CMK (cell line): ENCODE measurements around the gene KDELR3.

Source experiments
- DNase-seq: peaks from one replicate; pipeline ENCODE4 v3.0.0-alpha.2; 2010; ENCODE audit warnings: low read depth

Gene KDELR3

DNA sequence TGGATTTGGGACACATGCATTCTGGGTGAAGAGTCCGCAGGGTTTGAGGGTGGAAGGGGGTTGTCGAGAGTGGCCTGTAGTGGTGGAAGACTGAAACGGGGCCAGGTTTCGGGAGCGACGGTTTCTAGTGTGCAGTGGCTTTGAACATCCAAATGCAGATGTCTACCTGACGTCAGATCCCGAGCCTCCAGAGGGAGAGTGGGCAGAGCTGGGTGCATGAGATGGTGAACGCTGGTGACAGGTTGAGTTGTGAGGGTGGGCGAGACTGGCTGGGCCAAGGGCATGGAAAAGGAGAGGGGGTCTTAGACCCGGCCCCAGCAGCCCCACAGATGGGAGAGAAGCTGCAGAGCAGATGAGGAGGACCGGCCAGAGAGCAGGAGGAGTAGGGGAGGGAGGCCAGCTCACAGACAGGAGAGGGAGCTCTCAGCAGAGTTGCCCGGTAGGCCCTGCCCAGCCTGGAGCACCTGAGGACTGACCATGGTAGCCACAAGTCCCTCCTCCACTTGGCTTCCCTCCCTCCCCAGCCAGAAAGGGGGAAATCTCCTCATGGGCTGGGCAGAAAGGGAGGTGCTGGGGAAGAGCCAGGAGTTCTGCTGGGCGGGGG, 27.0 kb upstream of the KDELR3 start:
- no peak for DNase-seq

- no peak for DNase-seq
Measured at GRCh38 chr22:38441620-38442287, 26.1 kb upstream of the KDELR3 start.

DNA sequence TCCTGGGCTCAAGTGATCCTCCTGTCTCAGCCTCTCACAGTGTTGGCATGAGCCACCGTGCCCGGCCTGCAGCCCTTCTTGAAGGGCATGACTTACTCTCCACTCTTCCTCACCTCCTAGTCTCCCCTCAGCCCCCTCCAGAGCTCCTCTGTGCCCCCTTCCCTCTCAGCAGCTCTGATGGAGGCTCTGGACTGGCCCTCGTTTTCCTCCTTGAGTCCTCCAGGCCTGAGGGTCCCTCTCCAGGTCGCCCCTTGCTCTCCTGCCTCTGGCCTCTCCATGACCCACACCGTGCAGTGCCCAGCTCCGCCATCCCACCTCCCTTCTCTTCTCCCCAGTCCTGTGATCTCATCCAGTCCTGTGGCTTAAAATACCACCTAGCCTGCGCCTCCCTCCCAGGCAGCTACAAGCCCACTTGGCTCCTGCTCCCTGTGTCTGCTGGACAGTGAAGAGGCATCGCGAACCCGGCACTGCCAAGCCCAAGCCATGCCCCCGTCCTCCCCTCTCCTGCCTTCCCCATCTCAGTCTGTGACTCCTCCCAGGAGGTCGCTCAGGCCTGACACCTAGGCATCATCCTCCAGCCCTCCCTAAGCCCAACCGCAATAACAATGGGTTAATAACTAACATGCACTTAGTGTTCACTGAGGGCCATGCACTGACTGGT, 24.8 kb upstream of the KDELR3 start:
- no peak for DNase-seq

DNA sequence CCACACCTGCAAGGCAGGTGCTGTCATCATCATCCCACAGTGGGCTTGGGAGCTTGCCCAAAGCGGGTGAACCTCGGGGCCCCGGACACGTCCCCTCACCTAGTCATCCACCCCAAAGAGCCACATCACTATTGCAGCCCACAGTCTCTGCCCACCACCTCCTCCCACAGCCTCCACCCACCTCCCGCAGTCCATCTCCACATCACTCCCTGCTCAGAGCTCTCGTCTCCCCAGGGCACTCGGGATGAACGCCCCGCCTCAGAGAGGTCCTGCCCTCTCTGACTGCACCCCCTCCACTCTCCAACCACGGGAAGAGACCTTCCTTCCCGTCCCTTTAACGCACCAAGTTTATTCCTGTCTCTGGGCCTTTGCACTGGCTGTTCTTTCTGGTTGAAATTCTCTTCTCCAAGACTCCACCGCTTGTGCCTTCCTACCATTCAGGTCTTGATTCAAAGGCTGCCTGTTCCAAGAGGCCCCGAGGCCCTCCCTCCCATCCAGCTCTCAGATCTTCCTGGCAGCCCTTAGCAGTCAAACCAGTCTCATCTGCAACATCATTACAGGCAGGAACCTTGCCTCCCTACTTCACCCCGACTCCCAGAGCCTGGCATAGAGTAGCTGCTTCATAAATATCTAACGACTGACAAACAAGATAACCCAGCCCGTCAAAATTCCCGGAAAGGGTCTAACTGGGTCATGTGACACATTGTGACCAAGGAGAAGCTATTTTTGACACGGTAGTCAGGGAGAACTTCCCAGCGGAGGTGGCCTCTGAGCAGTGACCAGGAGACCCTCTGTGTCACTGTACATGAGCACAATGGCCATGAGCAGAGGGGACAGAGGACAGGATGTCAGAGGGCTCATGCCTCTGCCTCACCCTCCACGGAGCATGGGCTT, 24.0 kb upstream of the KDELR3 start:
- DNase-seq, result no peak

- DNase-seq, result no peak
Measured at GRCh38 chr22:38444783-38445182, 23.1 kb upstream of the KDELR3 start.

GRCh38 chr22:38446018-38446601, 21.8 kb upstream of the KDELR3 start:
- DNase-seq, result no peak

DNA sequence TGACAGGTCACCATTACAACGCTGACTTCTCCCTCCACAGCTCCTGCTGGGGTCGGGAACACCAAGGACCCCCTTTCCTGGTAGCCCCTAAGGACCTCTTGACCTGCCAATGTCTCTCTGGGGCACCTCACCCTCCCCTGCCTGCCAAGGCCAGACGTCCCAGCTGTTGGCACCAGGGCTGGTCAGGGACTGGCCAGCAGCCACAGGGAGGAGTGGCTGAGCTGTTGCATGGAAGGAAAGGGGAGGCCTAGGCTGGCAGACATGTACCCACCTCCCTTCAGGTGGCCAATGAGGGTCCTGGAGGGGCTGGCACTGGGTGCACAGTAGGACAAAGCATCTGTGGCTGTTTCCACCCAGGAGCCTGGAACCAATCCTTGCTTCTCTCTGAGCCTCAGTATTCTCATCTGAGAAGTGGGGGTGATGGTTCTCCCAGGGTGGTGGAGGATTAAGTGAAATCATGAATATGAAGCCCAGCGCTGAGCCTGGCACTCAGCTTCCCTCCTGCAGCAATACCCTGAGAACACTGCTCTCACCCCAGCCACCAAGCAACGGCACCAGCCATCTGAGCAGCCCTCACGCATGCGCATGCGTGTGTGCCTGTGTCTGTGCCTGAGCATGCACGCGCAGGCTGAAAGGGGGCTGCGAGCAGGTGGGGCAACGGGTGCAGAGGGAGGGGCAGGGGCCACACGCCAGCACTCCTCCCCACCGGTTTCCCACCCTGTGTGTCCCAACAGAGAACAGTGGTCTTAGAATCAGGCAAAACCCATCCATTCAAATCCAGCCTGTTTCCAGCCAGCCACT, 18.8 kb upstream of the KDELR3 start:
- no peak for DNase-seq

DNA sequence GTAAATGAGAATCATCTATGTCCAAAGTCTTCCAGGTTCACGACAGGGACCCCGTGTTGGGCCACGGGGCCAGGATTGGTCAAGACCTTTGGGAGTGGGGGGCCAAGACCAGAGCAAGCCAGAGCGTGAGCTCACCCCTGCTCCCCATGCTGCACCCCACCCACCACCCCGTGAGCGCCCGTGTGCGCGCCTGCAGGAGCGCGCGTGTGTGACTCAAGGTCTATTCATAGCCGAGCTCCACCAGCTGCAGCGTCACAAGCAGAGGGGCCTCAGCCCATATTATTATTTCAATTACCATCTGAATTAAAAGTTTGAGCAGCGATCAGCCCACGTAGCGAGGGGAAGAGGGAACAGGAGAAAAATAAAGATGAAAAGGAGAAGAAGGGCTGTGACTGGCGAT, 18.1 kb upstream of the KDELR3 start:
- no peak for DNase-seq

- no peak for DNase-seq
Measured at GRCh38 chr22:38450234-38450797, 17.6 kb upstream of the KDELR3 start.

GRCh38 chr22:38451404-38451803, 16.5 kb upstream of the KDELR3 start:
- DNase-seq, result no peak

- DNase-seq, result no peak
Measured at GRCh38 chr22:38451864-38452263, 16.0 kb upstream of the KDELR3 start.

DNA sequence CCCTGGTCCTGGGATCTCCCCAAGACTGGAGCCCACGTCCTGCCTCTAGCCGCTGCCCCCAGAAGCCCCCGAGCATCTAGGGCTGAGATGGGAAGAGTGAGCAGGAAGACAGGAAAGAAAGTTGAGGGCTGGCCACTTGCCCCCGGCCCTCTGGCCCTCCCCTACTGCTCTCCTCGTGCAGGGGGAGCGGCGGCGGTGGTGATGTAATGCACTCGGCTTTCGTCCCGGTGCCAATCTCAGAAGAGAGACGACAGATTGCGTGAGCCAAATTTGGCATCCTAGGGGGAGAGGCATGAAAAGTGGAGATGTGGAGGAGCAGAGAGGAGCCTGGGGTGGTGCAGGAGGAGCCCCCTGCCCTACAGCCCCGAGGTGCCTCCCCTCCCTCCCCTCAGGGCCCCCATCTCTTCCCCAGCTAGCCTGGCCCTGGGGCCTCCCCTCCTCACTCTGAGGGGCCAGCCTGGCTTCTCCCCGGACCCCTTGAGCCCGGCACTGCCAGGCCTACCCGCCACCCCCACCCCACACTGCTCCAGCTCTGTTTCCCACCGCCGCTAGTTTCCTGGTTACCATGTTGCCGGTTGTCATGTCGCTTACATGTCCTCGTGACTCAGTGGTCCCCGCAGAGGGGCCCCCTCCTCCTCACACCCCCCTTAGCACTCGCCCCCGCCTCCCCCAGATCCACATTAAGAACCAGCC, 15.4 kb upstream of the KDELR3 start:
- no peak for DNase-seq

DNA sequence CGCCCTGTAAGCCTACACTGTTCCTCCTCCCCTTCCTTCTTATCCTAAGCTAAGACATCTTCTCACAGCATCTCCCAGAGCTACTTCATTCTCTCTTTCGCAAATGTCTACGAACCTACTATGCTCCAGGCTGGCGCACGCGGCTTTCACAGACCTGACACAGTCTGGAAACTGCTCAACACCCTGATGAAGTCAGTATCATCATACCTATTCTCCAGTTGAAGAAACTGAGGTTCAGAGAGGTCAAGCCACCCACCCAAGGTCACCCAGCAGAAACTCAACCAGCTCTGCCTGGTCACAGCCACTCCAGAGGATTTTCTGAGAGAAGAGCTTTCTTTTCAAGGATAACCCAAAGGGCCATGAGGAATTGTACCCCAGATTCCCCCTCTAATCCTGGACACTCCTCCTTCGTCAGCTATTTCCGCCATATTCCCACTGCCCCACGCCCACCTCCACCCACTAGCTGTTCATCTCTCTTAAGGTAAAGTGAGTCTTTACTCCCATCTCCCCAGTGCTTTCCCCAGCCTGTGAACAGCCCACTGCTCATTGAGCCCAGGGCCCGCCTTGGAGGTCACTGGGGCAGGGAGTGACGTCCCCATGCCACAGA, 14.7 kb upstream of the KDELR3 start:
- DNase-seq, result no peak

DNA sequence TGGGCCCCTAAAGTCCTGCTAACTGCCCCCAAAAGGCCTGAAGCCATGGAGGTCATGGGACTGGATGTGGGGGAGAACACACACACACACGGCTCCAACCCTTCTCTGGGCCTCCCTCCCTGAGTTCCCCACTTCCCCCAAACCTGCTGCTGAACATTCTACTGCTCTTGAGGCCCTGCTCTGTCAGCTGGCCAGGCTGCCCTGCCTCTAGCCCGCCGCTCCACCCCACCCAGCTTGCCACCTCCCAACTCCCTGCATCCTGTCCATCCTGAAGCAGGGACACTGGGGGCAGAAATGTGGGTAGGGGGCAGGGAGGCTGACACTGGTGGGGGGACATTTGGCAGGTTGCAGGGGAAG, 13.9 kb upstream of the KDELR3 start:
- no peak for DNase-seq

DNA sequence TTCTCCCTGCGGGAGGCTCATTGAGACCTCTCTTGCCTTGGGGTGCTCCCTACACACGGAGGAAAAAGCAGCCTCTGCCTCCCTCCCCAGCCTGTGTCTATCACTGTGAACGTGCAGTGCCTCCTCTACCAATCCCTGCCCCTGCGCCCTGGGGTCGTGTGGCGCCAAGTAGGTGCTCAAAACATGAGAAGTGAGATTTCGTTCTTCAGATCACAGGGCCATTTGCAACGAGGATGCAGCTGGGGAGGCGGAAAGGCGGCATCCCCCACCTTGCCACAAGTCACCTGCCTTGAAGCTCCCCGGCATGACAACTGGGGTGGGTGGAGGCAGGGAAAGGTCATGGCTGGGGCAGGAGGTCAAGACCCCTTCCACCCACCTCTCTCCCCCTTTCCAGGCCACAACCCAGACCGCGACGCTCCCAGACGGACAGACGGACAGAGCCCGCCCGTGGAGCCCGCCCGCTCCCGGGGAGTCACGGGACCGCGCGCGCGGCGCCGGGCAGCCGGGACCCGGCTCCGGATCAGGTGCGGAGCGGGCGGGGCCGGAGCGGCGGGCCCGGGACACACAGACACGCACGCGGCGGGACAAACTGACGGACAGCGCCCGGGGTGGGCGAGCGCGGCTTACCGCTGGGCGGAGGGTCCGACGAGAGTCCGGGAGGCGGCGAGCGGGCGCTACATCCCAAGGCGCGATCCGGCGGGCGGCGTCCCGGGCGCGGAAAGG, 13.4 kb upstream of the KDELR3 start:
- DNase-seq, result no peak

- DNase-seq, result no peak
Measured at GRCh38 chr22:38455076-38455529, 12.8 kb upstream of the KDELR3 start, which contains the start of gene KCNJ4. Gene KCNJ4 (minus strand): TSS chr22:38455199. CDS start chr22:38428132, 27,067 bp downstream.

DNA sequence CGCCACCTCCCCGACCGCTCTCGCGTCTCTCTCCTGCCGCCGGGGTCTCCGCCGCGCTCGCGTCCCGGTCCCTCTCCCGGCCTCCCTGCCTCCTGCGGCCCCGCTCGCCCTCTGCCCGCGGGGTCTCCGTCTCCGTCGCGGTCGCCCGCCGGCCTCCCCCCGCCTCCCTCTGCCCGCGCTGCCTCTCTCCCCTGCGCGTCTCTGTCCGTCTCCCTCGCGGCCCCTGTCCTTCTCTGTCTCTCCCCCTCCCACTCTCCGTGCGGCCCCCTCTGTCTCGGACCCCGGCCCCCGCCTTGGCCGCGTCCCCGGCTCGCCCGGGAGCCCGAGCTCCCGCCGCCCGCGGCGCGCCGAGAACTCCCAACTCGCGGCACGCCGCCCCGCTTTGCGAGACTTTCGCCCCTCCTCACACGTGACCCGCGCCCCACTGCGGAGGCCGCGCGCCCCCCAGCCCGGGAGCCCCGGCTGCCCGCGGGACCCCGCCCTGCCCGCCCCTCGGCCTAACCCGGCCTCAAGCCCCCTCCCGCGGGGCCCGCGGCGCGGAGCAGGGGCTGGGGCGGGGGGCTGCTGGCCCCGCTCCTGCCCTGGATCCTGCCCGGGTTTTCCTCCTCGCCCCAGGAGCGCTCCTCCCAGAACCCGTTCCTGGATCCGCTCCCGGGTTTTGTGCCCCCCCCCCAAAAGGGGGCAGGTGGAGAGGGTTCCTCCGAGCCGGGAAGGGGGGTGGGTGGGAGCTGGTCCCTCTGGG, 12.2 kb upstream of the KDELR3 start:
- no peak for DNase-seq

DNA sequence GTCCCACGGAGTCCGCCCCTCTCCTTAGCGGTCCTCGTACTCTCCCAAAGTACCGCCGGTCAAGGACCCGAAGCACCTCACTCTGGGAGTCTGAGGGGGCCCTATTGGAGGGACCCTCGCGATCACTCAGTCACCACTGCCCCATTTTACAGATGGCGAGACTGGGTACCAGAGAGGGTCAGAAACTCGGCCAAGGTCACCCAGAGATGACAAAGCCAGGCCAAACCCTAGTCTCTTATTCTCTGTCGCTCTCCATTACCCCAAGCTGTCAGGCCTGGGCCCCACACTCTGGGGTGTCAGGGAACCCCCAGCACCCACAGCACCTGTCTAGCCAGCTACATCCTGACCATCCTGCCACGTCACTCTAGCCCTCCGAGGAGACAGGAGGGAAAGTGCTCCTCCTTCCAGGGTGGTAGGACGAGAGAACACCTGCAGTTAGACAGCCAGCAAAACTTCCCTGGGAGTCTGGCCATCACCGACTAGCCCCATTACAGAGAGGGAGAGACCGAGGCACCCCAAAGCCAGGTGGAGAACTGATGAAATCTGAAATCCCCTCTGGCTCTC, 11.5 kb upstream of the KDELR3 start:
- no peak for DNase-seq
